Measurements from ENCODE around the gene LMOD3.

The LMOD3 gene

GRCh38 chr3:69160525-69160924, 38.1 kb upstream of the LMOD3 start:
- no peak overlapping the region for H3K4me3 ChIP-seq
- no peak for DNase-seq (ENCODE audit: low spot score)
- TF ChIP-seq, protein P1, sequence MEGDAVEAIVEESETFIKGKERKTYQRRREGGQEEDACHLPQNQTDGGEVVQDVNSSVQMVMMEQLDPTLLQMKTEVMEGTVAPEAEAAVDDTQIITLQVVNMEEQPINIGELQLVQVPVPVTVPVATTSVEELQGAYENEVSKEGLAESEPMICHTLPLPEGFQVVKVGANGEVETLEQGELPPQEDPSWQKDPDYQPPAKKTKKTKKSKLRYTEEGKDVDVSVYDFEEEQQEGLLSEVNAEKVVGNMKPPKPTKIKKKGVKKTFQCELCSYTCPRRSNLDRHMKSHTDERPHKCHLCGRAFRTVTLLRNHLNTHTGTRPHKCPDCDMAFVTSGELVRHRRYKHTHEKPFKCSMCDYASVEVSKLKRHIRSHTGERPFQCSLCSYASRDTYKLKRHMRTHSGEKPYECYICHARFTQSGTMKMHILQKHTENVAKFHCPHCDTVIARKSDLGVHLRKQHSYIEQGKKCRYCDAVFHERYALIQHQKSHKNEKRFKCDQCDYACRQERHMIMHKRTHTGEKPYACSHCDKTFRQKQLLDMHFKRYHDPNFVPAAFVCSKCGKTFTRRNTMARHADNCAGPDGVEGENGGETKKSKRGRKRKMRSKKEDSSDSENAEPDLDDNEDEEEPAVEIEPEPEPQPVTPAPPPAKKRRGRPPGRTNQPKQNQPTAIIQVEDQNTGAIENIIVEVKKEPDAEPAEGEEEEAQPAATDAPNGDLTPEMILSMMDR (IDR thresholded peaks at IDR 0.05): no peak
- H3K27ac ChIP-seq: no peak overlapping the region

DNA sequence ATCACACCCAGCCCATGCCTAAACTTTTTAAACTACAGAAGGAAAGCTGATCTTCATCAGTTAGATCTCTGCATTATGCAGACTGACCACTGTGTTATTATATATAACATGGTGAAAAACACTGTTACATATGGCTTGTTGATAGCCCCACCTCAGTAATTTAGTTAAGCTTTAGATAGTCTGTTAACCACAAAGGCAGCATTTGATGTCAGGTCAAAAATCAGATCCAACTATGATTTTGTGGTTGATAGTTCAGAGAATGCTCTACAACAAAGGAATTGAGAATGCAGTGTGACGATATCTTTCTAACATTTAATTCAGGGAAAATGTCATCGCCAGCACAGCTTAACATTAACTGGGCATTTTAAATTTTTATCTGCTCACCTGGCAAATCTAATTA, 37.7 kb upstream of the LMOD3 start:
- DNase-seq (ENCODE audit: low spot score): no peak
- Histone ChIP-seq H3K27ac (no peak overlapping the region), H3K4me3 (no peak overlapping the region)
- TF ChIP-seq, protein P1 (IDR thresholded peaks at IDR 0.05): no peak

DNA sequence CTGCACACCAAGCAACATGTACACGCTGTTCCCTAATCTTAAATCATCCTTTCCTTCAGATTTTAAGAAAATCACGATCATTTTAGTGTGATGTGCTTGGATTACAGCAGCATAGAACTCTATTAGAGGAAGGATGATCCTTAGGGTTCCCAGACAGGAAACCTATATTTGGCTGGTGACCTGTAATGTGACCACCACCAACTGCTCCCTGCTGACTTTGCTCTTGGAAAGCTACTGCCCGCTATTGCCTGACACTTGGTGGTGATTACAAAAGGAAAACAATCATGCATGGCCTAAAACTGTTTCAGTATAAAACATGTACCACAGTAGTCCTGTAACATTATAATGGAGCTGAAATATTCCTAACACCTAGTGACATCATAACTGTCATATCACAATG, 27.2 kb upstream of the LMOD3 start:
- Histone ChIP-seq H3K4me3 (no peak overlapping the region), H3K27ac (no peak overlapping the region)
- TF ChIP-seq, protein P1 (IDR thresholded peaks at IDR 0.05): no peak
- DNase-seq (ENCODE audit: low spot score): no peak

DNA sequence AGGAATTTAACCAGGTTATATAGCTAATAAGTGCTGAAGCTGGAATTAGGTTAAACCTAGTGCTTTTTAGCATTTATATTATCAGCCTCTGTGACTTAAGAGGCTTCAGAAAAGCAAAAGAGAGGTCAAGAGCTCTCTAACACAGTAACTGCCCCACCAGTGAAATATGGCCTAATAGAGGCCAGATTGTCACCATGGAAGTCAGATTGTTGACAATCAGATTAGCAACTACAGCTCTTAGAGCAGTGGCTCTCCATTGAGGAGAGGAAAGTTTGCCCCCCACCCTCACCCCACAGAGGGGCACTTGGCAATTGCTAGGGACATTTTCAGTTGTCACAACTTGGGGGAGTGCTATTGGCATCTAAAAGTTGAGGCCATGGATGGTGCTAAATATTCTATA, 23.3 kb upstream of the LMOD3 start:
- no peak overlapping the region for H3K27ac ChIP-seq
- DNase-seq (ENCODE audit: low spot score): no peak
- TF ChIP-seq, protein P1 (IDR thresholded peaks at IDR 0.05): no peak
- H3K4me3 ChIP-seq: no peak overlapping the region

DNA sequence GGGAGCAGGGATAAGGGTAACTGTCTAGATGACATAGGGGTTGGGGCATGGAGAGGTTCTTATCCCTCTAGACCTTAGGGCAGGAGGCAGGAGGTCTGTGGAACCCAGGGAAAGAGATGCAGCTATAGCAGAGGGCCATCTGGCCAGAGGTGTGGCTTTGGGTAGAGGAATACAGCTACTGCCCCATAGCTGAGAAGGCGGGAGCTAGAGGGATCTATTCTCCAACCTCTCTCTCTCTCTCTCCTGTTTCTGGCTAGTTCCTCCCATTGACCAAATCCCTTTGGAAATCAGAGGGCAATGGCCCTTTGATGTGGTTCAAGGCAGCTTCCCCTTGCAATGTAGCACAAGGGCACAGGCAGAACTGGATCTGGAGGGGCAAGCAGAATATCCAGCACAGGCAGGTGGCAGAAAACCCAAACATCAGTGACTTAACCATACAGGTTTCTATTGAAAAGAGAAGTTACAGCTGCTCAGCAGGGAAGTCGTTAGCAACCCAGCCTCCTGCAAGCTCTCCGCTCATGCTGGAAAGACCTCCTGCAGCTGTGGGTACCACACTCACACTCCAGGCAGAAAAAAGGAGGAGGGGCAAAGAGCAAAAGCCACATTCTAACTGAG, 22.3 kb upstream of the LMOD3 start:
- no peak for DNase-seq (ENCODE audit: low spot score)
- no peak overlapping the region for H3K4me3 ChIP-seq
- no peak overlapping the region for H3K27ac ChIP-seq
- TF ChIP-seq, protein P1 (IDR thresholded peaks at IDR 0.05): no peak

- Histone ChIP-seq H3K4me3 (no peak overlapping the region), H3K27ac (no peak overlapping the region)
- TF ChIP-seq, protein P1 (IDR thresholded peaks at IDR 0.05): no peak
- no peak for DNase-seq (ENCODE audit: low spot score)
These were observed 21.2 kb upstream of the LMOD3 start for GRCh38 chr3:69143612-69144011.

GRCh38 chr3:69142797-69143454, 20.5 kb upstream of the LMOD3 start:
- no peak for DNase-seq (ENCODE audit: low spot score)
- Histone ChIP-seq H3K27ac (no peak overlapping the region), H3K4me3 (no peak overlapping the region)
- TF ChIP-seq, protein P1 (IDR thresholded peaks at IDR 0.05): no peak

All from coronary artery (tissue), 2 donors.